SU-DHL-6 (cell line): Measurements from ENCODE around the gene PLCB1.

Experiments used
- EZH2phosphoT487 ChIP-seq: fragments of 200-600 bp; sonication (generic), shearing (Covaris generic); conservative IDR thresholded peaks from 2 replicates; pipeline ENCODE4 v1.6.1; 2018; ENCODE audit warnings: mild to moderate bottlenecking, antibody characterized with exemption, low read length, moderate library complexity, mixed read lengths
- TF ChIP-seq, protein P1 (sequence below): fragments of 200-600 bp; sonication (generic); IDR thresholded peaks from one replicate; pipeline ENCODE4 v1.5.1; 2017; ENCODE audit warnings: antibody characterized with exemption, mild to moderate bottlenecking, low read length, moderate library complexity; ENCODE audit not compliant: insufficient read depth, poor library complexity, severe bottlenecking

DNA sequence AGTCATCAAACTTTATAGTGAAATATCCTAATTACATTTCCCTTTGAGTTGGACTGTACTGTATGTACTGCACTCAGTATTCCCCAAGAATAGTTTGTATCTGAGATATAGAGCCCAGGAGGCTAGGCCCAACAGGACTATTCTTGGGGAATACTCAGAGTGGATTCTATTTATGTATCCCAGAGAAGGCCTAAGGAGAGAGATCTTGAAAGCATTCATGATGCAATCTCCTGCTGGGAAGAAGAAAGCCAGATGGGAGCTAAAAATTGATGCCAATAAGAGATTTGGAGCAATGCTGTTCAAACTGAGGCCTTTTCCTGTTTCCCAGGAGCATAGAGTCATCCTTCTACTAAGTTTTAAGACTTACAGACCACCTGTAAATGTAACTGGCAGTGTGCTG, 484.7 kb downstream of the PLCB1 start:
- TF ChIP-seq, protein P1, sequence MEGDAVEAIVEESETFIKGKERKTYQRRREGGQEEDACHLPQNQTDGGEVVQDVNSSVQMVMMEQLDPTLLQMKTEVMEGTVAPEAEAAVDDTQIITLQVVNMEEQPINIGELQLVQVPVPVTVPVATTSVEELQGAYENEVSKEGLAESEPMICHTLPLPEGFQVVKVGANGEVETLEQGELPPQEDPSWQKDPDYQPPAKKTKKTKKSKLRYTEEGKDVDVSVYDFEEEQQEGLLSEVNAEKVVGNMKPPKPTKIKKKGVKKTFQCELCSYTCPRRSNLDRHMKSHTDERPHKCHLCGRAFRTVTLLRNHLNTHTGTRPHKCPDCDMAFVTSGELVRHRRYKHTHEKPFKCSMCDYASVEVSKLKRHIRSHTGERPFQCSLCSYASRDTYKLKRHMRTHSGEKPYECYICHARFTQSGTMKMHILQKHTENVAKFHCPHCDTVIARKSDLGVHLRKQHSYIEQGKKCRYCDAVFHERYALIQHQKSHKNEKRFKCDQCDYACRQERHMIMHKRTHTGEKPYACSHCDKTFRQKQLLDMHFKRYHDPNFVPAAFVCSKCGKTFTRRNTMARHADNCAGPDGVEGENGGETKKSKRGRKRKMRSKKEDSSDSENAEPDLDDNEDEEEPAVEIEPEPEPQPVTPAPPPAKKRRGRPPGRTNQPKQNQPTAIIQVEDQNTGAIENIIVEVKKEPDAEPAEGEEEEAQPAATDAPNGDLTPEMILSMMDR, result no peak
- TF ChIP-seq EZH2phosphoT487, result no peak
